ENCODE results near the gene MBD1.

MBD1 gene, protein sequence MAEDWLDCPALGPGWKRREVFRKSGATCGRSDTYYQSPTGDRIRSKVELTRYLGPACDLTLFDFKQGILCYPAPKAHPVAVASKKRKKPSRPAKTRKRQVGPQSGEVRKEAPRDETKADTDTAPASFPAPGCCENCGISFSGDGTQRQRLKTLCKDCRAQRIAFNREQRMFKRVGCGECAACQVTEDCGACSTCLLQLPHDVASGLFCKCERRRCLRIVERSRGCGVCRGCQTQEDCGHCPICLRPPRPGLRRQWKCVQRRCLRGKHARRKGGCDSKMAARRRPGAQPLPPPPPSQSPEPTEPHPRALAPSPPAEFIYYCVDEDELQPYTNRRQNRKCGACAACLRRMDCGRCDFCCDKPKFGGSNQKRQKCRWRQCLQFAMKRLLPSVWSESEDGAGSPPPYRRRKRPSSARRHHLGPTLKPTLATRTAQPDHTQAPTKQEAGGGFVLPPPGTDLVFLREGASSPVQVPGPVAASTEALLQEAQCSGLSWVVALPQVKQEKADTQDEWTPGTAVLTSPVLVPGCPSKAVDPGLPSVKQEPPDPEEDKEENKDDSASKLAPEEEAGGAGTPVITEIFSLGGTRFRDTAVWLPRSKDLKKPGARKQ
- total RNA-seq, result 36.3 to 75.1 (median 52.3) reads per million in 18 experiments

DNA sequence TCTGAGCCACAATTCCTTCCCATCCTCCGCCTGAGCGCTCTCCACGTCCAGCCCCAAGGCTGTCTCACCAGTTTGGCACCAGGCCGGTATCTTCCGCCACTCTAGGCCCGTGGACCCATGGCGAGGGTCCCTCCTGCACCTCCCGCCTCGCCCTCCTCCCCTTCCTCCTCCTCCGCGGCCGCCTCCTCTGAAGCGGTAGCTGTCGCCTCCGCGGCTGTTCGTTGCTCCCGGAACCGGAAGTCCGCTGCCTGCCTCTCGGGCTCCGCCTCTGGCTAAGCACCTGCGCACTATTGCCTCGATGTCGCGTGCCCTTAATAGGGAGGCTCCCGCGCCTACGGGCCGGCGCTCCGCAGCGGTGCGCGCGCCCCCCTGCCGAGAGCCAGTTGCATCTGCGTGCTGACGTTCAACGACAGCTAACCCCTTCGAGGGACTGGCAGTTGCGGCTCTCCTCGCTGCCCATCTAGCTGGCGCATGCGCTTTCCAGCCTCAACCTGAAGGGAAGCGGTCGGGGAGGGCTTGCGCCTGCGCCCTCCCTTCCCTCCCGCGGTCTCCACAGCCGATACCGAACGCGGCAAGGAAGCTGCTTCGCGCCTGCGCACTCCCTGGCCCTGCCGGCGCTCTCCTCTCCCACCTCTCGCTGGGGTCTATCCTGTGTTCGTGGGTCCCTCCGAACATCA is at the start of gene MBD1:
MBD1 (minus strand) TSS at position 229 of the 677 bp plus-strand sequence. CDS start 1,531 bp downstream, outside the sequence.
- peak; percentile 98 to 99 for DNase-seq

DNA sequence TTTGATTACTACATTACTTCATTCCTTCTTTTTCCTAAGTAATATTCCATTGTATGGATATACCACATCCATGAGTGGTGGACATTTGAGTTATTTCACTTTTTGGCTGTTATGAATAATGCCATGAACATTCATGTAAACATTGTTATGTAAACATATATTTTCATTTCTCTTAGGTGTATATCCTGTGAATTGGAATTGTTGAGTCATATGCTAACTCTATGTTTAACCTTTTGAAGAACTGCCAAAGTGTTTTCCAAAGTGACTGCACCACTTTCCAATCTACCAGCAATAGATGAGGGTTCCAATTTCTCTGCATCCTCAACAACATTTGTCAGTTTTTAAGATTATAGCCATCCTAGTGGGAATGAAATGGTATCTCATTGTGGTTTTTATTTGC is 48.9 kb upstream of the MBD1 start:
- no peak for DNase-seq

DNA sequence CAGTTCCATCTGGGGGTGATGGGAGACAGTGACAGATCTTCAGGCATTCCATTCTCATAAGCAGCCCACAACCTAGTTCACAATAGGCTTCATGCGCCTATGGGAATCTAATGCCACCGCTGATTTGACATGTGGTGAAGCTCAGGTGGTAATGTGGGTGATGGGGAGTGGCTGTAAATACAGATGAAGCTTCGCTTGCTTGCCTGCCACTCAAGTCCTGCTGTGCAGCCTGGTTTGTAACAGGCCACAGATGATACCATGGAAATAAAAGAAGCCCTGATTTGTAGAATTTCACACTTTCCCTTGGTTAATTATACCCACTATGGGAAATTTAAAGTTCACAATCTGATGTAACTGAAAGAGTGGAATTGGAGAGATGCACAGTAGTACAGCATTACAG is 46.7 kb upstream of the MBD1 start:
- no peak for DNase-seq

GRCh38 chr18:50320719-50321118 is 39.4 kb upstream of the MBD1 start:
- DNase-seq, result no peak

- DNase-seq, result no peak
These were observed 34.0 kb upstream of the MBD1 start for GRCh38 chr18:50315100-50315871.

DNA sequence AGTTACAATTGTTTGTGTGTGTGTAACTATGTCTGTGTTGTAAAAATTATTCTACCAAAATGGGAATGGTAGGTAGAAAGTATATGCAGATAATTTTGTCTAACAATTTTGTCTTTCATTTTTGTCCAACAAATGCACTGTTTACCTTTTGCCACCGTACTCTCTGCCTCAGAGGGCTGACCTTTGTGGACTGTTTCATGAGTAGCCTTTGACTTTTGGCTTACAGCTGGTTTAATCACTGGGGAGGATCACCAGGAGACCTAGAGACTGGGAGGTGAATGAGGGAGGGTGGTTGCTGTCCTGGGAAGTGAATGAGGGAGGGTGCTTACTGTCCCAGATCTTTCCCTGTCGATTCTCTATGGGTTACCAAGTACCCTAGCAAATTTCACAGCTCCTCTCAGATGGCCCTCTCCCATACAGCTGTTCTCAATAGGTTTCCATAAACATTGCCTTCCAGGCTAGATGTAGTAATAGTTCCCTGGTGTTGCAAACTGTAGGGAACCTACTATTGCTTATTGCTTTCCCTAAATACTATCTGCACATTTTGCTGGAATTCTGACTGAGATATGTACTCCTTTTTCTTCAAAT is 32.6 kb upstream of the MBD1 start:
- no peak for DNase-seq

DNA sequence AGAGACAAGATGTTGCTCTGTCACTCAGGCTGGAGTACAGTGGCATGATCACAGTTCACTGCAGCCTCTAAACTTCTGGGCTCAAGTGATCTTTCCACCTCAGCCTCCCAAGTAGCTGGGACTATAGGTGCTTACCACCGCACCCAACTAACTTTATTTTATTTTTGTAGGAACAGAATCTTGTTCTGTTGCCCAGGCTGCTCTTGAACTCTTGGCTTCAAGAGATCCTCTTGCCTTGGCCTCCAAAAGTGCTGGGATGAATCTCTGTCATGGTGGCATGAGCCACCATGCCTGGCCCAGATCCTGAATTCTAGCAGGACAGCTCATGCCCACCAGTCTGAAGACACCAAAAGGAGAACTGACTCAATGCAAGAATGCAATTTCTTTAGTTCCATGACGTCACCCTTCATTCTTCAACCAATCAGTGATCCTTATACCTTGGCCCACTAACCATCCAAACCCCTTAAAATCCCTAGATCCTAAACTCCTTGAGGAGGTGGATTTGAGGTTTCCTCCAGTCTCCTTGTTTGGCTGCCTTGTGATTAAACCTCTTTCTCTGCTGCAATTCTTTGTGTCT is 31.8 kb upstream of the MBD1 start:
- peak in 1 of 2 donors; percentile 30 for DNase-seq

- DNase-seq, result no peak
These were observed 31.1 kb upstream of the MBD1 start for GRCh38 chr18:50312296-50313030.

GRCh38 chr18:50311650-50312049 is 30.3 kb upstream of the MBD1 start:
- peak; percentile 10 to 19 for DNase-seq

GRCh38 chr18:50310080-50310479 is 28.8 kb upstream of the MBD1 start:
- DNase-seq, result no peak

DNA sequence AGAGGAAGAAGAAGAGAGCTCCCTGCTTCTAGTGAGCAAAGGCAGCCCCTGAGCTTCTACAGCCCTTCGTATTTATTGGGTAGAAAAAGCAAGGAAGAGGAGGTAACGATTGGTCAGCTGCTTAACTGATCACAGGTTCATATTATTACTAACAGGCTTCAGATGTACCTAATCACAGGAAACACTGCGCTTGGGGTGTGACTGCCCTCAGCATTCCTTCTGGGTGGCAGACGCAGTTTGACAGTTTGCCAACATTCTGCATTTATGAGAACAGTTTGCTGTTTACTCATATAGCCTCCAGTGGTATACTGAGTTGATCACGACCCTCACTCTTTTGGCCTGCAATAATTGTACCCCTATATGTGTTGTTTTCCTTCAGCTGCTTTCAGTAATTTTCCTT is 27.5 kb upstream of the MBD1 start:
- peak in 1 of 2 donors; percentile 10 for DNase-seq

GRCh38 chr18:50307738-50308470 is 26.6 kb upstream of the MBD1 start:
- DNase-seq, result peak; percentile 99 to 100

DNA sequence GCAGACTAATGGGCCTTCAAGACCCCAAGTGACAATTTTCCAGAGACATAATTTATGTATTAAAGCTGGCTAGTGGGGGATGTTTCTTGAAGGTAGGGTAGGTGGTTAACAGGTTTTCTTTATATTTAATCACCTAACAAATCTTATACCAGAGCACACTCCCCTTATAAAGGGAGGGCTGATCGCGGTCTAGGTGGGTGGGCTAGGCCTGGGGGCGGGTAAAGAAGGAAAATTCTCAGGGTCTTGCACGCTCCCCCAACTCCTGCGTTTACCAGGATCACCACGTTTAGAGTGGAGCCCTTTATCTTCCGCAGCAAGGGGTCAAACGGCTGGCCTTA is 26.0 kb upstream of the MBD1 start:
- DNase-seq, result no peak

DNA sequence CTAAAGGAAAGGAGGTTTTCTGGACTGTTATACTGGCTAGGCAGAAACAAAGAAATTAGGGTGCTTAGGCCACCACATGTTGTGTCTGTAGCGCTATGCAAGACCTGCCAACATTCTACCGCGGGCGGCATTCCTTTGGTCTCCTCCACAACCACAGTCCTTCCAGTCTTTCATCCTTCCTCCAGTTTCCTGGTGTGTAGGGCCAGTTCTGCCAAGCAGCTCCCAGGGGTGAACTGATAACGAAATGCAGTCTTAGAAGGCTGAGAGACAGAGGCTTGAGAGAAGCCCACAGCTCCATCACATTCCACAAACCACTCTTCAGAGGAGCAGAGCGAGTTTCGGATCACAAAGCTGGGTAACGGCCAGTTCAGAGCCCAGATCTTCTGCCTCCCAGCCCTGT is 25.6 kb upstream of the MBD1 start:
- DNase-seq, result no peak

DNA sequence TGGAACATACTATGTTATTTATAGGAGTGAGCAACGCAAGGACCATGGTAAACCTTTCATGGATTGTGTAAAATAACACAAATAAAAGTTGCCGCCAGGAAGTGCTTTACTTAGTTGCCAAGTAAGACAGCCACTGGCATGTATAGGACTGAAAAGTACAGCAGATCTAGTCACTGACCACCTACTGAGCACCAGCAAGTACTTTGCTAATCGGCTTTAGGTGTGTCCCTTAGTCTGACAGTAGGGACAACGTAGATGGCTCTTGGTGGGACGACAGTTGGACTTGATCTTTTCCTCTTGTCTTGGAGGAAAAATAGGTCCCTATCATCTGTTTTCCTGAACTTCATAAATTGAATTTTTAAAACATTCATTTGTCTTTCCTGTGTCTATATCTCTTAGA is 19.8 kb upstream of the MBD1 start:
- DNase-seq, result no peak

- no peak for DNase-seq
These were observed 18.5 kb upstream of the MBD1 start for GRCh38 chr18:50299626-50300388.

- no peak for DNase-seq
These were observed 17.3 kb upstream of the MBD1 start for GRCh38 chr18:50298443-50299284.

GRCh38 chr18:50297621-50298442 is 16.5 kb upstream of the MBD1 start:
- peak; percentile 89 to 91 for DNase-seq
